C4-2B (cell line): Measurements from ENCODE around the gene ARMC2.

Source experiments
- CTCF ChIP-seq: fragments of 450-650 bp; conservative IDR thresholded peaks from 2 replicates; pipeline ENCODE4 v1.5.1; 2017; ENCODE audit warnings: mild to moderate bottlenecking
- ZFX ChIP-seq: fragments of 450-650 bp; IDR thresholded peaks from 2 replicates; pipeline ENCODE4 v1.6.1; 2017

GRCh38 chr6:109000289-109000688 lies 152.1 kb downstream of the ARMC2 start:
- TF ChIP-seq CTCF (no peak), ZFX (no peak)
